NCI-H146 treated with DMSO at 0.1 percent for 48 hours (cell line): ENCODE results near the gene KCNMB2.
"Not testable (repeated sequence)": the region's sequence is repeated elsewhere in the genome, so short reads cannot be mapped to it uniquely, and the experiment has no call there.

ENCODE experiments used
- DNase-seq: peaks from one replicate; lab custom pipeline; 2025; ENCODE audit not compliant: unreplicated experiment; lab: John Stamatoyannopoulos, UW

The KCNMB2 gene

GRCh38 chr3:178536211-178537079 lies at the start of gene KCNMB2:
Gene KCNMB2, plus strand, starts transcription at chr3:178536436.
- peak; percentile 99 for DNase-seq

- no peak for DNase-seq
Measured at GRCh38 chr3:178486903-178487302, 49.3 kb upstream of the KCNMB2 start.

- DNase-seq = no peak
Measured at GRCh38 chr3:178487752-178488151, 48.5 kb upstream of the KCNMB2 start.

GRCh38 chr3:178491751-178492150 lies 44.5 kb upstream of the KCNMB2 start:
- DNase-seq = peak; percentile 75

DNA sequence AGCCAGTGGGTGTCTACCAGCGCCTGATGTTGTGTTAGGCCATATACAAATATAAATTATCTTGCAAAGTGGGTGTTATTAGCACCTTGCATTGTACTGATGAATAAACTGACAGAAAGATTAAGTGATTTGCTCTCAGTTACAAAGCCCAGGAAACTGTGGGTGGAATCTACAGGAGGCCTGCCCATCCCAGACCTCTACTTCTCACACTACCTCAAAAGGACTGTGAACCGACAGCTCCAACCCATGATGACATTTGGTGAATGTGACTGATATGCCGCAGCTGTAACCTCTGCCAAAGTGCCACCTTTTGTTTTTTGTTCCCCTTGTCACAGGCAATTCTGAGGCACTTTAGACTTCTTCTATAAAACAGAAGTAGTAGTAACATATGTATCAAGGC lies 43.7 kb upstream of the KCNMB2 start:
- peak; percentile 99 for DNase-seq

DNA sequence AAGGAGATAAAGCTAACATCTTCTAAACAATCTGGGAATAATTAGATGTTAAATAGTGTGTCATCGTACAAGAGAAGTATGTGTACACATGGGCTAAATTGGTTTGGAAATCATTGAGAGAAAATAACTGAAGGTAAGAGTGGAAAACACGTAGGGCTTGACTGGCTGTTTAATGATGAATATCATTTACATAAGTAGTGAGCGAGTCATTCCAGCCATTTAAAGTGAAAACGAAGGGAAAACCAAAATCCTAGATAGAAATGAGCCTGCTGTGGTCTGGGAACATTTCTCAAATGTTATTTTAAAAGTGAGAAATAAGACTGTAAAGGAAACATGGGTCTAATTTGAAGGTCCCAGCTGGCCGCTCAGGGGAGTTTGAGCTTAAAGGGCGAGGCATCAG lies 41.9 kb upstream of the KCNMB2 start:
- no peak for DNase-seq

DNA sequence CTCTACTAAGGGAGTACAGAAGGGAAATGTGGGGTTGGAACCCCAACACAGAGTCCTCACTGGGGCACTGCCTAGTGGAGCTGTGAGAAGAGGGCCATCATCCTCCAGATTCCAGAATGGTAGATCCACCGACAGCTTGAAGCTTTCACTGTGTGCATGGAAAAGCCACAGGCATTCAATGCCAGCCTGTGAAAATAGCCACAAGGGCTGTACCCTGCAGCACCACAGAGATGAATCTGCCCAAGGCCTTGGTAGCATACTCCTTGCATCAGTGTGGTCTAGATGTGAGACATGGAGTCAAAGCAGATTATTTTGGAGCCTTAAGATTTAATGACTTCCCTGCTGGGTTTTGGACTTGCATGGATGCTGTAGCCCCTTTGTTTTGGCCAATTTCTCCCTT lies 39.3 kb upstream of the KCNMB2 start:
- DNase-seq = no peak

GRCh38 chr3:178498871-178499270 lies 37.4 kb upstream of the KCNMB2 start:
- no peak for DNase-seq

DNA sequence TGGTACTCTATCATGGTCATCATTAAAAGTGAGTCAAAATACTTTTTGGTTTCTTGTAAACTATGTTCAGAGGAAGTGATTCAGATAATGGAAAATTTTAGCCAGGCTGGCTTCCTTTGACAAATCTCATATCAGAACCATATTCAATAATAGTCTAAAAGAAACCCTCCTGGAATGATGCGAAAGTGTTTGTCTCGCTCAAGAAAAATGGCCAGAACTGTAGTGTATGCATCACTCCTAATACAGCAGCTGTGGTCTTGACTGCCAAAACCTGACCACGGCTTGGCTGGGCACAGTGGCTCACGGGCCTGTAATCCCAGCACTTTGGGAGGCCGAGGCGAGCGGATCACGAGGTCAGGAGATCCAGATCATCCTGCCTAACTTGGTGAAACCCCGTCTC lies 35.6 kb upstream of the KCNMB2 start:
- DNase-seq = no peak

- DNase-seq = no peak
Measured at GRCh38 chr3:178504128-178504527, 32.1 kb upstream of the KCNMB2 start.

DNA sequence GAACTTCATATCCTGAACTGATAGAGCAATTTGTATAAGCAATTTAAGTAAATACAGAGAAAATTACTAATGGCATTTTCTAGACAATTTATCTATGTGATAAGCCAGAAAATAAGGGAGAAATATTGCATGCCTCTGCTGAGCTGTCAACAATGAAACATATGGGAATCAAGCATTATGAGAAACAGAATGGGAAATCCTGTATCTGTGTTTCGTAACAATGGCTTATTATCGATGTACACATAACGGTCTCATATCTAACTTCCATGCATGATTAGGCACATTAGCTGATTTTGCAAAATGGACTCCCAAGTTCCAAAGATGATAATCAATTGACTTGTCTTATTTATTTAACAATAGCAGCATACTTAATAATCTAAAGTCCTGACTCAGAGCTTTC lies 30.4 kb upstream of the KCNMB2 start:
- no peak for DNase-seq

DNA sequence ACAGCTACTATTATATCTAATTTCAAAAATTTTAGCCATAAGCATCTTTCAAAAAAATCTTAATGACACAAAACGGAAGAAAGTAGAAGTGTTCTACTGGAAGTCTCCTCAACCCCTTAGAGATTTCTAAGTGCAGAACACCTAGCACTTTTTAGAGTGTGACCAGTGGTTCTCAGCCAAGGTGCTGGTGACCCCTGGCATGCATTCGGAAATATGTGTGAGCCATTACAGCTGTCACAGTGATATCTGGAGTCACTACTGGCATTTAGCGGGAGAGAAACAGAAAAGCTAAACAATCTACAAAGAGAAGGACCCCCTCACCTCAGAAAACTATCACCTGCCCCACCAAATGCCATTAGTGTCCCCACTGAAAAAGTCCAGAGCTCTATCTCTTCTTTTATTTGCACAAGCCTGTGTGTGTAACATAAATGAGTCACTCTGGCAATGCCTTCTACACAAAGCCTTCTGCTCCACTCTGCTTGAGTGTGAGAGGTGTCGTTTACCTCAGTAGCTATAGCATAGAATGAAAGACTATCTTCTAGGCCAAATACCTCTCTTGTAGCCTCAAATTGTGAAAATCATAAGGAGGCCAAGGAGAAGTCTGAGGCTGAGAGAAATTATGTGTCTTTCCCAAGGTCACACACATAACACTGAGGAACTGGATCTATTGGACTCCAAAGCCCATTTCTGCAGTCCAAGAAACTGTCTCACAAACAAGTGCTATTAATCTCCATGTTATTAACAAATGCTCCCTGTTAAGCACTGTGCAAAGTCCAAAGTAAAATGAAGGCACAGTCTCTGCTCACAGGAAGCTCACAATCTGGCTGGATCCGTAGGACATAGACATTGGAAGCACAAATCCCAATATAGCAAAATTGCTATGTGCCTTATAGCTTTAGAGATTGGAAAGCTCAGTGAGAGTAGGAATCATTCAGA lies 28.5 kb upstream of the KCNMB2 start:
- DNase-seq = peak; percentile 25

DNA sequence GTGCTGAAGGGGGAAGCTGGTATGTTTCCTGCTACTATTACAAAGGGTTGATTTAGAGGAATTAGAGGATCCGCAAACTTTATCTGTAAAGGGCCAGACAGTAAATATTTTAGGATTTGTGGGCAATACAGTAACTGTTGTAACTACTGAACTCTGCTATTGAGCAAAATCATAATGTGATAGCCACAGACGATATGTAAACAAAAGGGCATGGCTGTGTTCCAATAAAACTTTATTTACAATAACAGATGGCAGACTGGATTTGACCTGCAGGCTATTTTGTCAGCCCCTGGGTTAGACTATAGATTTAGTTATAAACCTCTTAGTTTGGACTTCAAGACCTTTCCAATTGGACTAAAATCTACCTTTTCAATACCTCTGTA lies 27.8 kb upstream of the KCNMB2 start:
- DNase-seq = no peak

GRCh38 chr3:178510496-178510895 lies 25.7 kb upstream of the KCNMB2 start:
- DNase-seq = no peak

DNA sequence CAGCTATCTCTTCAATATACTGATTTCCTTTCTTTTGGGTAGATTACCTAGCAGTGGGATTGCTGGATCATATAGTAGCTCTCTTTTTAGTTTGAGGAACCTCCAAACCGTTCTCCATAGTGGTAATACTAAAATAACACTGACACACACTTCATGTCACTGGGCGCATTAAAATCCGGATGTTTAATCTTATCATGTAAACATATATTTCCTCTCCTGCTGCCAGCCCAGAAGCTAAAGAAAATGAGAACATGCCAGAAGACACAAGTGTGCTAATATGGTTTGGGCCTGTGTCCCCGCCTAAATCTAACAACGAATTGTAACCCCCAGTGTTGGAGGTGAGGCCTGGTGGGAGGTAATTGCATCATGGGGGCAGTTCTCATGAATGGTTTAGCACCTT lies 23.6 kb upstream of the KCNMB2 start:
- no peak for DNase-seq

- no peak for DNase-seq
Measured at GRCh38 chr3:178513546-178514380, 22.5 kb upstream of the KCNMB2 start.

- no peak for DNase-seq
Measured at GRCh38 chr3:178514401-178514800, 21.8 kb upstream of the KCNMB2 start.

DNA sequence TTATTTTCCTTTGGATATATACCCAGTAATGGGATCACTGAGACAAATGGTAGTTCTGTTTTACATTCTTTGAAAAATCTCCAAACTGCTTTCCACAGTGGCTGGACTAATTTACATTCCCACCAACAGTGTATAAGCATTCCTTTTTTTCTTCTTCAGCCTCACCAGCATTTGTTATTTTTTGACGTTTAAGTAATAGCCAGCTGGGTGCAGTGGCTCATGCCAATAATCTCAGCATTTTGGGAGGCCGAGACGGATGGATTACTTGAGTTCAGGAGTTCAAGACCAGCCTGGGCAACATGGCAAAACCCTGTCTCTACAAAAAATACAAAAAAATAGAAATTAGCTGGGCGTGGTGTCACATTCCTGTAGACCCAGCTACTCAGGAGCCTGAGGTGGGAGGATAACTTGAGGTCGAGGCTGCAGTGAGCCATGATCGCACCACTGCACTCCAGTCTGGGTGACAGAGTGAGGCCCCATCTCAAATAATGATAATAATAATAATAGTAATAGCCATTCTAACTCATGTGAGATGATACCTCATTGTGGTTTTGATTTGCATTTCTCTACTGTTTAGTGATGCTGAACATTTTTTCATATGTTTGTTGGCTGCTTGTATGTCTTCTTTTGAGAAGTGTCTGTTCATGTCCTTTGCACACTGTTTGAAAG lies 21.0 kb upstream of the KCNMB2 start:
- not testable (repeated sequence) for DNase-seq

GRCh38 chr3:178517665-178518334 lies 18.4 kb upstream of the KCNMB2 start:
- DNase-seq = no peak
